ENCODE results near the gene SGK1. TPM values are rescaled to one million over a fixed set of nuclear protein-coding genes. Genes with fewer than 3 reads are reported as not detected.

The SGK1 gene
- total RNA-seq, 1 donor from 2014 or later: 560 TPM

- DNase-seq (ENCODE audit: low read depth): peak; percentile 6
These were observed 146.4 kb downstream of the SGK1 start for GRCh38 chr6:134171517-134171916.

- peak; percentile 26 for DNase-seq (ENCODE audit: low read depth)
These were observed 147.1 kb downstream of the SGK1 start for GRCh38 chr6:134170844-134171243.

GRCh38 chr6:134169871-134170486, 147.9 kb downstream of the SGK1 start:
- peak; percentile 4 for DNase-seq (ENCODE audit: low read depth)

- DNase-seq (ENCODE audit: low read depth): peak; percentile 47
These were observed 149.2 kb downstream of the SGK1 start for GRCh38 chr6:134168590-134169208.

- DNase-seq (ENCODE audit: low read depth): peak; percentile 25
These were observed 151.2 kb downstream of the SGK1 start for GRCh38 chr6:134166511-134167261.

GRCh38 chr6:134165561-134166201, 152.2 kb downstream of the SGK1 start:
- DNase-seq (ENCODE audit: low read depth): peak; percentile 17

- DNase-seq (ENCODE audit: low read depth): no peak
These were observed 153.6 kb downstream of the SGK1 start for GRCh38 chr6:134164300-134164699.

- no peak for DNase-seq (ENCODE audit: low read depth)
These were observed 155.0 kb downstream of the SGK1 start for GRCh38 chr6:134162932-134163331.

GRCh38 chr6:134161041-134161440, 156.9 kb downstream of the SGK1 start:
- peak; percentile 88 for DNase-seq (ENCODE audit: low read depth)

- no peak for DNase-seq (ENCODE audit: low read depth)
These were observed 165.0 kb downstream of the SGK1 start for GRCh38 chr6:134152767-134153485.

- DNase-seq (ENCODE audit: low read depth): no peak
These were observed 169.3 kb downstream of the SGK1 start for GRCh38 chr6:134148566-134148965.

- no peak for DNase-seq (ENCODE audit: low read depth)
These were observed 170.8 kb downstream of the SGK1 start for GRCh38 chr6:134147034-134147533.

GRCh38 chr6:134146268-134147033, 171.5 kb downstream of the SGK1 start:
- DNase-seq (ENCODE audit: low read depth): no peak

- DNase-seq (ENCODE audit: low read depth): no peak
These were observed 172.1 kb downstream of the SGK1 start for GRCh38 chr6:134145786-134146185.

- no peak for DNase-seq (ENCODE audit: low read depth)
These were observed 179.5 kb downstream of the SGK1 start for GRCh38 chr6:134138226-134138975.

- no peak for DNase-seq (ENCODE audit: low read depth)
These were observed 183.3 kb downstream of the SGK1 start for GRCh38 chr6:134134654-134135053.

GRCh38 chr6:134132494-134133141, 185.3 kb downstream of the SGK1 start:
- DNase-seq (ENCODE audit: low read depth): peak; percentile 79

GRCh38 chr6:134131530-134132139, 186.3 kb downstream of the SGK1 start:
- no peak for DNase-seq (ENCODE audit: low read depth)

- no peak for DNase-seq (ENCODE audit: low read depth)
These were observed 189.8 kb downstream of the SGK1 start for GRCh38 chr6:134128146-134128545.

Data from renal cortical epithelial cell (primary cell).